ENCODE results near the gene GTF2IRD1.
"Not testable (repeated sequence)": the region's sequence is repeated elsewhere in the genome, so short reads cannot be mapped to it uniquely, and the experiment has no call there.

Gene GTF2IRD1

GRCh38 chr7:74496773-74497172 is 43.1 kb downstream of the GTF2IRD1 start:
- H3K9ac ChIP-seq (ENCODE audit: low read depth, low read length); H3K4me2 ChIP-seq (ENCODE audit: low read length); H3K27me3 ChIP-seq (ENCODE audit: control insufficient read depth, insufficient read depth, low read length); H3K4me3 ChIP-seq (ENCODE audit: low read length); H3K36me3 ChIP-seq (ENCODE audit: insufficient read depth, low read length); H3K9me3 ChIP-seq (replicated peaks; ENCODE audit: low read length): not testable (repeated sequence)
- H3K4me1 ChIP-seq (ENCODE audit: control insufficient read depth, insufficient read depth, low read length), result peaks cover 16% of the 10 kb centered on the region

GRCh38 chr7:74498354-74498753 is 44.6 kb downstream of the GTF2IRD1 start:
- Histone ChIP-seq H3K36me3 (ENCODE audit: insufficient read depth, low read length) (peaks cover 3% of the 10 kb centered on the region), H3K4me1 (ENCODE audit: control insufficient read depth, insufficient read depth, low read length) (peaks cover 23% of the 10 kb centered on the region), H3K9me3 (replicated peaks; ENCODE audit: low read length) (no peaks in the 10 kb centered on the region), H3K9ac (ENCODE audit: low read depth, low read length) (no peak overlapping the region), H3K27me3 (ENCODE audit: control insufficient read depth, insufficient read depth, low read length) (no peaks in the 10 kb centered on the region), H3K4me3 (ENCODE audit: low read length) (no peak overlapping the region), H3K4me2 (ENCODE audit: low read length) (no peak overlapping the region)

- Histone ChIP-seq H3K4me3 (ENCODE audit: low read length) (no peak overlapping the region), H3K4me1 (ENCODE audit: control insufficient read depth, insufficient read depth, low read length) (peaks cover 19% of the 10 kb centered on the region), H3K27me3 (ENCODE audit: control insufficient read depth, insufficient read depth, low read length) (no peaks in the 10 kb centered on the region), H3K9ac (ENCODE audit: low read depth, low read length) (no peak overlapping the region), H3K4me2 (ENCODE audit: low read length) (no peak overlapping the region), H3K9me3 (replicated peaks; ENCODE audit: low read length) (no peaks in the 10 kb centered on the region), H3K36me3 (ENCODE audit: insufficient read depth, low read length) (peaks cover 5% of the 10 kb centered on the region)
Observed at GRCh38 chr7:74498996-74499834, 45.5 kb downstream of the GTF2IRD1 start.

- Histone ChIP-seq H3K4me2 (ENCODE audit: low read length) (no peak overlapping the region), H3K9ac (ENCODE audit: low read depth, low read length) (no peak overlapping the region), H3K9me3 (replicated peaks; ENCODE audit: low read length) (no peaks in the 10 kb centered on the region), H3K27me3 (ENCODE audit: control insufficient read depth, insufficient read depth, low read length) (no peaks in the 10 kb centered on the region), H3K4me1 (ENCODE audit: control insufficient read depth, insufficient read depth, low read length) (peaks cover 17% of the 10 kb centered on the region), H3K36me3 (ENCODE audit: insufficient read depth, low read length) (peaks cover 6% of the 10 kb centered on the region), H3K4me3 (ENCODE audit: low read length) (no peak overlapping the region)
Observed at GRCh38 chr7:74499835-74500388, 46.2 kb downstream of the GTF2IRD1 start.

- Histone ChIP-seq H3K36me3 (ENCODE audit: insufficient read depth, low read length) (peaks cover 6% of the 10 kb centered on the region), H3K4me1 (ENCODE audit: control insufficient read depth, insufficient read depth, low read length) (peaks cover 31% of the 10 kb centered on the region), H3K9ac (ENCODE audit: low read depth, low read length) (peak overlapping the region; percentile 52), H3K4me2 (ENCODE audit: low read length) (peak overlapping the region; percentile 54), H3K4me3 (ENCODE audit: low read length) (no peak overlapping the region), H3K27me3 (ENCODE audit: control insufficient read depth, insufficient read depth, low read length) (no peaks in the 10 kb centered on the region), H3K9me3 (replicated peaks; ENCODE audit: low read length) (no peaks in the 10 kb centered on the region)
Observed at GRCh38 chr7:74501298-74501697, 47.6 kb downstream of the GTF2IRD1 start.

GRCh38 chr7:74502216-74502891 is 48.6 kb downstream of the GTF2IRD1 start:
- Histone ChIP-seq H3K4me1 (ENCODE audit: control insufficient read depth, insufficient read depth, low read length) (peaks cover 31% of the 10 kb centered on the region), H3K9me3 (replicated peaks; ENCODE audit: low read length) (no peaks in the 10 kb centered on the region), H3K9ac (ENCODE audit: low read depth, low read length) (no peak overlapping the region), H3K4me3 (ENCODE audit: low read length) (no peak overlapping the region), H3K4me2 (ENCODE audit: low read length) (no peak overlapping the region), H3K36me3 (ENCODE audit: insufficient read depth, low read length) (peaks cover 6% of the 10 kb centered on the region), H3K27me3 (ENCODE audit: control insufficient read depth, insufficient read depth, low read length) (no peaks in the 10 kb centered on the region)

GRCh38 chr7:74503061-74503460 is 49.4 kb downstream of the GTF2IRD1 start:
- H3K27me3 ChIP-seq (ENCODE audit: control insufficient read depth, insufficient read depth, low read length), result no peaks in the 10 kb centered on the region
- H3K4me2 ChIP-seq (ENCODE audit: low read length), result no peak overlapping the region
- no peaks in the 10 kb centered on the region for H3K9me3 ChIP-seq (replicated peaks; ENCODE audit: low read length)
- peaks cover 10% of the 10 kb centered on the region for H3K36me3 ChIP-seq (ENCODE audit: insufficient read depth, low read length)
- H3K9ac ChIP-seq (ENCODE audit: low read depth, low read length), result no peak overlapping the region
- peaks cover 31% of the 10 kb centered on the region for H3K4me1 ChIP-seq (ENCODE audit: control insufficient read depth, insufficient read depth, low read length)
- no peak overlapping the region for H3K4me3 ChIP-seq (ENCODE audit: low read length)

- peaks cover 30% of the 10 kb centered on the region for H3K4me1 ChIP-seq (ENCODE audit: control insufficient read depth, insufficient read depth, low read length)
- no peak overlapping the region for H3K9ac ChIP-seq (ENCODE audit: low read depth, low read length)
- no peak overlapping the region for H3K4me2 ChIP-seq (ENCODE audit: low read length)
- no peak overlapping the region for H3K4me3 ChIP-seq (ENCODE audit: low read length)
- H3K36me3 ChIP-seq (ENCODE audit: insufficient read depth, low read length), result peaks cover 14% of the 10 kb centered on the region
- H3K9me3 ChIP-seq (replicated peaks; ENCODE audit: low read length), result no peaks in the 10 kb centered on the region
- no peaks in the 10 kb centered on the region for H3K27me3 ChIP-seq (ENCODE audit: control insufficient read depth, insufficient read depth, low read length)
Observed at GRCh38 chr7:74503943-74504342, 50.2 kb downstream of the GTF2IRD1 start.

- Histone ChIP-seq H3K4me2 (ENCODE audit: low read length) (no peak overlapping the region), H3K36me3 (ENCODE audit: insufficient read depth, low read length) (peaks cover 12% of the 10 kb centered on the region), H3K9ac (ENCODE audit: low read depth, low read length) (no peak overlapping the region), H3K4me3 (ENCODE audit: low read length) (no peak overlapping the region), H3K4me1 (ENCODE audit: control insufficient read depth, insufficient read depth, low read length) (peaks cover 29% of the 10 kb centered on the region), H3K9me3 (replicated peaks; ENCODE audit: low read length) (no peaks in the 10 kb centered on the region), H3K27me3 (ENCODE audit: control insufficient read depth, insufficient read depth, low read length) (no peaks in the 10 kb centered on the region)
Observed at GRCh38 chr7:74505471-74506324, 52.0 kb downstream of the GTF2IRD1 start.

GRCh38 chr7:74506325-74506724 is 52.6 kb downstream of the GTF2IRD1 start:
- peaks cover 24% of the 10 kb centered on the region for H3K4me1 ChIP-seq (ENCODE audit: control insufficient read depth, insufficient read depth, low read length)
- no peak overlapping the region for H3K4me3 ChIP-seq (ENCODE audit: low read length)
- peaks cover 17% of the 10 kb centered on the region for H3K36me3 ChIP-seq (ENCODE audit: insufficient read depth, low read length)
- H3K9ac ChIP-seq (ENCODE audit: low read depth, low read length), result no peak overlapping the region
- H3K9me3 ChIP-seq (replicated peaks; ENCODE audit: low read length), result no peaks in the 10 kb centered on the region
- no peak overlapping the region for H3K4me2 ChIP-seq (ENCODE audit: low read length)
- H3K27me3 ChIP-seq (ENCODE audit: control insufficient read depth, insufficient read depth, low read length), result no peaks in the 10 kb centered on the region
